GM23338 (cell line): ENCODE data around the gene COL4A1. TPM values are rescaled to one million over a fixed set of nuclear protein-coding genes. Genes with fewer than 3 reads are reported as not detected.

ENCODE experiments used
- EZH2 ChIP-seq: fragments of 200-600 bp; sonication (generic); IDR thresholded peaks from one replicate; pipeline ENCODE4 v1.8.0; 2017; ENCODE audit warnings: antibody characterized with exemption, mild to moderate bottlenecking, low read depth; ENCODE audit not compliant: unreplicated experiment
- JUNB ChIP-seq: IDR thresholded peaks from one replicate; pipeline ENCODE4 v1.6.1; 2016; ENCODE audit warnings: antibody characterized with exemption; ENCODE audit not compliant: unreplicated experiment
- POLR2AphosphoS5 ChIP-seq: IDR thresholded peaks from 2 replicates; pipeline ENCODE4 v1.6.1; 2016; ENCODE audit warnings: antibody characterized with exemption, low read depth
- polyA plus RNA-seq: library from polyadenylated mRNA; unstranded; fragments of >200 nt; fragmentation: Nextera tagmentation; extraction: Ambion mirVana; gene quantifications from 2 replicates; pipeline ENCODE4 v1.2.1, GENCODE V29; 2016
- total RNA-seq: library from RNA; depleted of rRNA; stranded (reverse); fragments of >200 nt; shearing (Covaris generic); gene quantifications from 2 replicates; pipeline ENCODE4 v1.2.3, GENCODE V29; 2014
- TF ChIP-seq, protein P1 (sequence below): fragments of 250-450 bp; sonication (Bioruptor Pico); IDR thresholded peaks from 2 replicates; pipeline ENCODE4 v1.5.0; 2020; ENCODE audit warnings: mild to moderate bottlenecking, moderate library complexity
- TF ChIP-seq, protein P2 (sequence below): IDR thresholded peaks from one replicate; pipeline ENCODE4 v1.6.1; 2018; ENCODE audit warnings: antibody characterized with exemption; ENCODE audit not compliant: unreplicated experiment
- TF ChIP-seq, protein P3 (sequence below): IDR thresholded peaks from 2 replicates; pipeline ENCODE4 v1.6.1; 2016; ENCODE audit warnings: antibody characterized with exemption

COL4A1 gene
- total and polyA plus RNA-seq, 2 experiments from 2014 or later: 39.1 to 110 TPM

DNA sequence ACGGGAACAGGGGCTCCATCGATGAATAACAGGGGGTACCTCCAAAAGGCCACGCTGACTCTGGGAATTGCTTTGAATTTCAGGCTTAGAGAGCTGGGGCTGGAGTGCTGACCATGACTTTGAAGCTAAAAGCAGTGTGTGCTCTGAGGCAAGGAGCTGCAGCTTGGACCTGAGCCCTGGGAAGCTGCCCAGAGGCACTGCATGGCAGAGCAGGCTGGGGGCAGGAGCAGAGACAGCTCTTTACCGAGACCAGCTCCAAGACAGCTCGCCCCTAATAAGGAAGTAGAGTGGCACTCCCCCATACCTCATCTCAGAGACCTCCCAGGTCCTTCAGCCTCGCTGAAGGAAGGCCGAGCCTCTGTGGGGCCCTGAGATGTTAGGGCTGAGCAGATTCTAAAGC lies 200.2 kb downstream of the COL4A1 start (continued):
- TF ChIP-seq, protein P1, sequence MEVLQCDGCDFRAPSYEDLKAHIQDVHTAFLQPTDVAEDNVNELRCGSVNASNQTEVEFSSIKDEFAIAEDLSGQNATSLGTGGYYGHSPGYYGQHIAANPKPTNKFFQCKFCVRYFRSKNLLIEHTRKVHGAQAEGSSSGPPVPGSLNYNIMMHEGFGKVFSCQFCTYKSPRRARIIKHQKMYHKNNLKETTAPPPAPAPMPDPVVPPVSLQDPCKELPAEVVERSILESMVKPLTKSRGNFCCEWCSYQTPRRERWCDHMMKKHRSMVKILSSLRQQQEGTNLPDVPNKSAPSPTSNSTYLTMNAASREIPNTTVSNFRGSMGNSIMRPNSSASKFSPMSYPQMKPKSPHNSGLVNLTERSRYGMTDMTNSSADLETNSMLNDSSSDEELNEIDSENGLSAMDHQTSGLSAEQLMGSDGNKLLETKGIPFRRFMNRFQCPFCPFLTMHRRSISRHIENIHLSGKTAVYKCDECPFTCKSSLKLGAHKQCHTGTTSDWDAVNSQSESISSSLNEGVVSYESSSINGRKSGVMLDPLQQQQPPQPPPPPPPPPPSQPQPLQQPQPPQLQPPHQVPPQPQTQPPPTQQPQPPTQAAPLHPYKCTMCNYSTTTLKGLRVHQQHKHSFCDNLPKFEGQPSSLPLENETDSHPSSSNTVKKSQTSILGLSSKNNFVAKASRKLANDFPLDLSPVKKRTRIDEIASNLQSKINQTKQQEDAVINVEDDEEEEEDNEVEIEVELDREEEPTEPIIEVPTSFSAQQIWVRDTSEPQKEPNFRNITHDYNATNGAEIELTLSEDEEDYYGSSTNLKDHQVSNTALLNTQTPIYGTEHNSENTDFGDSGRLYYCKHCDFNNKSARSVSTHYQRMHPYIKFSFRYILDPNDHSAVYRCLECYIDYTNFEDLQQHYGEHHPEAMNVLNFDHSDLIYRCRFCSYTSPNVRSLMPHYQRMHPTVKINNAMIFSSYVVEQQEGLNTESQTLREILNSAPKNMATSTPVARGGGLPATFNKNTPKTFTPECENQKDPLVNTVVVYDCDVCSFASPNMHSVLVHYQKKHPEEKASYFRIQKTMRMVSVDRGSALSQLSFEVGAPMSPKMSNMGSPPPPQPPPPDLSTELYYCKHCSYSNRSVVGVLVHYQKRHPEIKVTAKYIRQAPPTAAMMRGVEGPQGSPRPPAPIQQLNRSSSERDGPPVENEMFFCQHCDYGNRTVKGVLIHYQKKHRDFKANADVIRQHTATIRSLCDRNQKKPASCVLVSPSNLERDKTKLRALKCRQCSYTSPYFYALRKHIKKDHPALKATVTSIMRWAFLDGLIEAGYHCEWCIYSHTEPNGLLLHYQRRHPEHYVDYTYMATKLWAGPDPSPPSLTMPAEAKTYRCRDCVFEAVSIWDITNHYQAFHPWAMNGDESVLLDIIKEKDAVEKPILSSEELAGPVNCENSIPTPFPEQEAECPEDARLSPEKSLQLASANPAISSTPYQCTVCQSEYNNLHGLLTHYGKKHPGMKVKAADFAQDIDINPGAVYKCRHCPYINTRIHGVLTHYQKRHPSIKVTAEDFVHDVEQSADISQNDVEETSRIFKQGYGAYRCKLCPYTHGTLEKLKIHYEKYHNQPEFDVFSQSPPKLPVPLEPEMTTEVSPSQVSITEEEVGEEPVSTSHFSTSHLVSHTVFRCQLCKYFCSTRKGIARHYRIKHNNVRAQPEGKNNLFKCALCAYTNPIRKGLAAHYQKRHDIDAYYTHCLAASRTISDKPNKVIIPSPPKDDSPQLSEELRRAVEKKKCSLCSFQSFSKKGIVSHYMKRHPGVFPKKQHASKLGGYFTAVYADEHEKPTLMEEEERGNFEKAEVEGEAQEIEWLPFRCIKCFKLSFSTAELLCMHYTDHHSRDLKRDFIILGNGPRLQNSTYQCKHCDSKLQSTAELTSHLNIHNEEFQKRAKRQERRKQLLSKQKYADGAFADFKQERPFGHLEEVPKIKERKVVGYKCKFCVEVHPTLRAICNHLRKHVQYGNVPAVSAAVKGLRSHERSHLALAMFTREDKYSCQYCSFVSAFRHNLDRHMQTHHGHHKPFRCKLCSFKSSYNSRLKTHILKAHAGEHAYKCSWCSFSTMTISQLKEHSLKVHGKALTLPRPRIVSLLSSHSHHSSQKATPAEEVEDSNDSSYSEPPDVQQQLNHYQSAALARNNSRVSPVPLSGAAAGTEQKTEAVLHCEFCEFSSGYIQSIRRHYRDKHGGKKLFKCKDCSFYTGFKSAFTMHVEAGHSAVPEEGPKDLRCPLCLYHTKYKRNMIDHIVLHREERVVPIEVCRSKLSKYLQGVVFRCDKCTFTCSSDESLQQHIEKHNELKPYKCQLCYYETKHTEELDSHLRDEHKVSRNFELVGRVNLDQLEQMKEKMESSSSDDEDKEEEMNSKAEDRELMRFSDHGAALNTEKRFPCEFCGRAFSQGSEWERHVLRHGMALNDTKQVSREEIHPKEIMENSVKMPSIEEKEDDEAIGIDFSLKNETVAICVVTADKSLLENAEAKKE (CRISPR knock-in tag): no peak
- TF ChIP-seq JUNB: no peak
- TF ChIP-seq, protein P2, sequence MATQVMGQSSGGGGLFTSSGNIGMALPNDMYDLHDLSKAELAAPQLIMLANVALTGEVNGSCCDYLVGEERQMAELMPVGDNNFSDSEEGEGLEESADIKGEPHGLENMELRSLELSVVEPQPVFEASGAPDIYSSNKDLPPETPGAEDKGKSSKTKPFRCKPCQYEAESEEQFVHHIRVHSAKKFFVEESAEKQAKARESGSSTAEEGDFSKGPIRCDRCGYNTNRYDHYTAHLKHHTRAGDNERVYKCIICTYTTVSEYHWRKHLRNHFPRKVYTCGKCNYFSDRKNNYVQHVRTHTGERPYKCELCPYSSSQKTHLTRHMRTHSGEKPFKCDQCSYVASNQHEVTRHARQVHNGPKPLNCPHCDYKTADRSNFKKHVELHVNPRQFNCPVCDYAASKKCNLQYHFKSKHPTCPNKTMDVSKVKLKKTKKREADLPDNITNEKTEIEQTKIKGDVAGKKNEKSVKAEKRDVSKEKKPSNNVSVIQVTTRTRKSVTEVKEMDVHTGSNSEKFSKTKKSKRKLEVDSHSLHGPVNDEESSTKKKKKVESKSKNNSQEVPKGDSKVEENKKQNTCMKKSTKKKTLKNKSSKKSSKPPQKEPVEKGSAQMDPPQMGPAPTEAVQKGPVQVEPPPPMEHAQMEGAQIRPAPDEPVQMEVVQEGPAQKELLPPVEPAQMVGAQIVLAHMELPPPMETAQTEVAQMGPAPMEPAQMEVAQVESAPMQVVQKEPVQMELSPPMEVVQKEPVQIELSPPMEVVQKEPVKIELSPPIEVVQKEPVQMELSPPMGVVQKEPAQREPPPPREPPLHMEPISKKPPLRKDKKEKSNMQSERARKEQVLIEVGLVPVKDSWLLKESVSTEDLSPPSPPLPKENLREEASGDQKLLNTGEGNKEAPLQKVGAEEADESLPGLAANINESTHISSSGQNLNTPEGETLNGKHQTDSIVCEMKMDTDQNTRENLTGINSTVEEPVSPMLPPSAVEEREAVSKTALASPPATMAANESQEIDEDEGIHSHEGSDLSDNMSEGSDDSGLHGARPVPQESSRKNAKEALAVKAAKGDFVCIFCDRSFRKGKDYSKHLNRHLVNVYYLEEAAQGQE: no peak
- TF ChIP-seq POLR2AphosphoS5: no peak
- TF ChIP-seq, protein P3, sequence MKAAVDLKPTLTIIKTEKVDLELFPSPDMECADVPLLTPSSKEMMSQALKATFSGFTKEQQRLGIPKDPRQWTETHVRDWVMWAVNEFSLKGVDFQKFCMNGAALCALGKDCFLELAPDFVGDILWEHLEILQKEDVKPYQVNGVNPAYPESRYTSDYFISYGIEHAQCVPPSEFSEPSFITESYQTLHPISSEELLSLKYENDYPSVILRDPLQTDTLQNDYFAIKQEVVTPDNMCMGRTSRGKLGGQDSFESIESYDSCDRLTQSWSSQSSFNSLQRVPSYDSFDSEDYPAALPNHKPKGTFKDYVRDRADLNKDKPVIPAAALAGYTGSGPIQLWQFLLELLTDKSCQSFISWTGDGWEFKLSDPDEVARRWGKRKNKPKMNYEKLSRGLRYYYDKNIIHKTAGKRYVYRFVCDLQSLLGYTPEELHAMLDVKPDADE: no peak
- no peak for TF ChIP-seq EZH2
